Tibial artery (tissue), 4 donors: ENCODE results near the gene SUSD3.
"Not testable (repeated sequence)": the region's sequence is repeated elsewhere in the genome, so short reads cannot be mapped to it uniquely, and the experiment has no call there.

Experiments used
- DNase-seq, 2 donors: peaks; one replicate each; pipeline ENCODE4 v3.0.0-alpha.2; 2019
- H3K27ac ChIP-seq, 2 donors: fragments of 200-600 bp; sonication (generic) in 1 of 2; 1 replicate in 1 of 2; 2 replicates in 1 of 2; pipeline ENCODE4 v1.5.1; 2018 to 2019; ENCODE audit warnings: mild to moderate bottlenecking in 1 of 2
- H3K27me3 ChIP-seq, 2 donors: fragments of 200-600 bp; sonication (generic) in 1 of 2; one replicate each; pipeline versions ENCODE4 v1.5.1 to v1.6.0; 2016 to 2019
- H3K36me3 ChIP-seq, 3 donors: fragments of 200-600 bp; sonication (generic) in 2 of 3; one replicate each; pipeline ENCODE4 v1.5.1; 2016 to 2019; ENCODE audit warnings: mild to moderate bottlenecking in 2 of 3
- H3K4me1 ChIP-seq, 4 donors: fragments of 200-600 bp; sonication (generic) in 2 of 4; 1 replicate in 3 of 4; 2 replicates in 1 of 4; pipeline ENCODE4 v1.5.1; 2016 to 2019
- H3K4me3 ChIP-seq, 2 donors: fragments of 200-600 bp; sonication (generic) in 1 of 2; 1 replicate in 1 of 2; 2 replicates in 1 of 2; pipeline ENCODE4 v1.5.1; 2018 to 2019; ENCODE audit warnings: mild to moderate bottlenecking in 2 of 2
- H3K9me3 ChIP-seq, 3 donors: fragments of 200-600 bp; sonication (generic) in 1 of 3; one replicate each; pipeline ENCODE4 v1.5.1; 2016 to 2019
- CTCF ChIP-seq, 2 experiments: fragments of 200-600 bp in 1 of 2; fragments of 450-650 bp in 1 of 2; IDR thresholded peaks; one replicate each; pipeline ENCODE4 v1.5.1; 2017 to 2019; ENCODE audit warnings: antibody characterized with exemption in 2 of 2, mild to moderate bottlenecking in 1 of 2, moderate library complexity in 1 of 2
- intact Hi-C: fragments of 100-400 bp; cut with DNase I; formaldehyde crosslinking; loops from one replicate; pipeline ENCODE4 v1.15.0; 2023; ENCODE audit warnings: low total_unique reads

Gene SUSD3

GRCh38 chr9:93097511-93098201 lies 39.2 kb downstream of the SUSD3 start:
- peaks cover 7 to 53% (median 45%) of the 10 kb centered on the region in 4 donors for H3K4me1 ChIP-seq
- intact Hi-C loops, result loop anchor here (5.0 to 10.0 kb wide), 2 partner anchors 40 to 983 kb away; partner anchors contain the start of genes SPTLC1 and SUSD3
- H3K4me3 ChIP-seq, result peak overlapping the region; percentile 89 to 93
- H3K27ac ChIP-seq, result peak overlapping the region; percentile 91 to 94
- H3K36me3 ChIP-seq, result no peaks in the 10 kb centered on the region
- no peak for TF ChIP-seq CTCF (IDR thresholded peaks at IDR 0.05)
- no peaks in the 10 kb centered on the region for H3K27me3 ChIP-seq
- H3K9me3 ChIP-seq, result no peaks in the 10 kb centered on the region
- peak; percentile 20 to 87 for DNase-seq

- intact Hi-C loops, result loop anchor here (5.0 to 10.0 kb wide), 2 partner anchors 41 to 984 kb away; partner anchors contain the start of genes SPTLC1 and SUSD3
- peak overlapping the region; percentile 89 to 93 for H3K4me3 ChIP-seq
- H3K9me3 ChIP-seq, result no peaks in the 10 kb centered on the region
- H3K27me3 ChIP-seq, result no peaks in the 10 kb centered on the region
- peaks cover 7 to 51% (median 44%) of the 10 kb centered on the region in 4 donors for H3K4me1 ChIP-seq
- DNase-seq, result peak; percentile 94 to 97
- H3K27ac ChIP-seq, result peak overlapping the region; percentile 91 to 94
- no peak for TF ChIP-seq CTCF (IDR thresholded peaks at IDR 0.05)
- no peaks in the 10 kb centered on the region for H3K36me3 ChIP-seq
These were observed 39.9 kb downstream of the SUSD3 start for GRCh38 chr9:93098236-93098946.

- Histone ChIP-seq H3K36me3 (no peaks in the 10 kb centered on the region), H3K27me3 (no peaks in the 10 kb centered on the region), H3K27ac (peak overlapping the region; percentile 91 to 94), H3K4me3 (no peak overlapping the region), H3K4me1 (peaks cover 7 to 41% (median 38%) of the 10 kb centered on the region in 4 donors), H3K9me3 (no peaks in the 10 kb centered on the region)
- TF ChIP-seq CTCF (IDR thresholded peaks at IDR 0.05), result no peak
- peak; percentile 19 to 58 for DNase-seq
- intact Hi-C loops, result loop anchor here (5.0 to 10.0 kb wide), 3 partner anchors 42 to 985 kb away; partner anchors contain the start of genes SPTLC1 and SUSD3
These were observed 41.2 kb downstream of the SUSD3 start for GRCh38 chr9:93099551-93100275.

- Histone ChIP-seq H3K4me1 (peaks cover 7 to 37% (median 32%) of the 10 kb centered on the region in 4 donors), H3K27me3 (no peaks in the 10 kb centered on the region), H3K9me3 (no peaks in the 10 kb centered on the region), H3K4me3 (no peak overlapping the region), H3K27ac (peak overlapping the region; percentile 91 to 94), H3K36me3 (no peaks in the 10 kb centered on the region)
- no peak for TF ChIP-seq CTCF (IDR thresholded peaks at IDR 0.05)
- DNase-seq, result peak in 1 of 2 donors; percentile 20
- intact Hi-C loops, result loop anchor here (10.0 kb wide), 1 partner anchor 95 kb away; no protein-coding TSS in a partner anchor
These were observed 41.8 kb downstream of the SUSD3 start for GRCh38 chr9:93100276-93100636.

- intact Hi-C loops, result loop anchor here (10.0 kb wide), 1 partner anchor 96 kb away; no protein-coding TSS in a partner anchor
- peaks cover 7 to 36% (median 32%) of the 10 kb centered on the region in 4 donors for H3K4me1 ChIP-seq
- not testable (repeated sequence) for H3K9me3 ChIP-seq, H3K27ac ChIP-seq, H3K27me3 ChIP-seq, H3K4me3 ChIP-seq, H3K36me3 ChIP-seq
- DNase-seq, result peak in 1 of 2 donors; percentile 40
These were observed 42.6 kb downstream of the SUSD3 start for GRCh38 chr9:93101086-93101485.
